Cerebellar nuclear complex (tissue), 1 donor: ENCODE data around the gene S1PR4.

Source experiments
- DNase-seq, 2 experiments: peaks; one replicate each; lab custom pipeline; 2025; lab: John Stamatoyannopoulos, UW

The S1PR4 gene

DNA sequence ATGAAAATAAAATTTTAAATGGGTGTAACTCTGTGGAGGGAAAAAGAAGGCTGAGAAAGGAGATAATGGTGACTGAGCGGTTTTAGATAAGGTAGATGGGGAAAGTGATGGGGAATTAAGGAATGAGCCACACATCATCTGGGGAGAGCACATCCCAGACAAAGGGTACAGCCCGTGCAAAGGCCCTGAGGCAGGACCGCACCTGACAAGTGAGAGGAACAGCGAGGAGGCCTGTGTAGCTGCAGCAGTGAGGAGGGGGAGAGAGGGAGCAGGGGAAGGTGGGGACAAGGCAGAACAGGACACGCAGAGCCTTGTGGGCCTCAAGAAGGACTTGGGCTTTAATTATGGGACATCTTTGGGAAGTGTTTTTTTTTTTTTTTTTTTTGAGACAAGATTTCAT, 44.1 kb downstream of the S1PR4 start:
- no peak for DNase-seq

DNA sequence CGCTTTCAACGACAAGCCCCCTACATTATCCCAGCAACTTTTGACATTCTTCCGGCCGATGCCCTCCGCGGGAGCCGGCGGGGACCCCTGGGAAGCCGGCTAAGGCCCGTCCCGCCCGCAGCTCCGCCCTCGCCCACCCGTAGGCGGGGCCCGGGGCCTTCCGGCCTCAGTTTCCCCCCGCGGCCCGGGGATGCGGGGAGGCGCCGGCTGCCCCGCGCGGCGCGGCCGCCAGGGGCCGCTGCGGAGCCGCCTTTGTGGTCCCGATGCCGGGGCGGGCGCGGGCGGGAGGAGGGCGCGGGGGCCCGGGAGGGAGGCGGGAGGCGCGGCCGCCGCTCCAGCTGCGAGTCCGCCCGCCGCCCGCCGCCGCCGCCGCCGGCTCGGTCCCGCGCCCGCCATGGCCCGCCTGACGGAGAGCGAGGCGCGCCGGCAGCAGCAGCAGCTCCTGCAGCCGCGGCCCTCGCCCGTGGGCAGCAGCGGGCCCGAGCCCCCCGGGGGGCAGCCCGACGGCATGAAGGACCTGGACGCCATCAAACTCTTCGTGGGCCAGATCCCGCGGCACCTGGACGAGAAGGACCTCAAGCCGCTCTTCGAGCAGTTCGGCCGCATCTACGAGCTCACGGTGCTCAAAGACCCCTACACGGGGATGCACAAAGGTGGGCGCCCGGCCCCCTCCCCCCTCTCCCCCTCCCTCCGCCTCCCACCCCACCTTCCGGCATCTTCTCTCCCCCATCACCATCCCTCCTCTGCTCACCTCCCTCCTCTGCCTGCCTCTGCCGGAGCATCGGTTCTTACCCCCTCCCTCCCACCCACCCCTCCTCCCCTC, 46.0 kb downstream of the S1PR4 start, which contains the start of gene CELF5:
CELF5 (plus strand) TSS at position 316 of the 823 bp plus-strand sequence; CDS start at position 395, 79 bp downstream.
- DNase-seq, result no peak

DNA sequence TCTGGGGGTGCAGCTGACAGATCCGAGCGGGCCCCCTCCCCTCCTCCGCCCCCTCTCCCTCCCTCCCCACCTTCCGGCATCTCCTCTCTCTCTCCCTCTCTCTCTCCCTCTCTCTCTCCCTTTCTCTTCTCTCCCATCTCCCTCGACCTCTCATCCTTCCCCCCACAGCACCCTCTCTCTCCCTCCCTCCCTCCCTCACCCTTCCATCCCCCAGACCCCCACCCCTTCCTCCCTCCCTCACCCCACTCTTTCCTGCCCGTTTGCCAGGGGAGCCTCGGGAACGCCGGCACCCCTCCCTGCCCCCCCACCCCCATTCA, 46.6 kb downstream of the S1PR4 start:
- no peak for DNase-seq

DNA sequence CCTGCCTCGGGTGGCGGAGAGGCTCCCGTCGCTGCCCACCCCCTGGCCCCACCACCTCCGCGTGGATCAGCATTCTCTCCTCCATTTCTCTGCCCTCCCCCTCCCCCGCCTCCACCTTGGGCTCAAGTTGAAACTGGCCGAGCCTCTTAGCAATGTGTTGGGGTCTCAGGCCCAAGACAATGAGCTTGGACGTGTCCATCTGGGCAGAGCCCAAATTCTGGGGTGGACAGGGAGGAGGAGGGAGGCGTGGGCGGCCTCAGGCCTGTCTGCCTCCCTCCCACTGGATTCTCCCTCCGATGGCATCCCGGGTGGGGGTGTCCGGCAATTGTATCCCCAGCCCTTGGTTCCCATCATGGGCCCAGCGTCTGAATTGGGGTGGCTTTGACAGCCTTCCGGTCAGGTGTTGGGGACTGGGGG, 47.1 kb downstream of the S1PR4 start:
- DNase-seq, result no peak

DNA sequence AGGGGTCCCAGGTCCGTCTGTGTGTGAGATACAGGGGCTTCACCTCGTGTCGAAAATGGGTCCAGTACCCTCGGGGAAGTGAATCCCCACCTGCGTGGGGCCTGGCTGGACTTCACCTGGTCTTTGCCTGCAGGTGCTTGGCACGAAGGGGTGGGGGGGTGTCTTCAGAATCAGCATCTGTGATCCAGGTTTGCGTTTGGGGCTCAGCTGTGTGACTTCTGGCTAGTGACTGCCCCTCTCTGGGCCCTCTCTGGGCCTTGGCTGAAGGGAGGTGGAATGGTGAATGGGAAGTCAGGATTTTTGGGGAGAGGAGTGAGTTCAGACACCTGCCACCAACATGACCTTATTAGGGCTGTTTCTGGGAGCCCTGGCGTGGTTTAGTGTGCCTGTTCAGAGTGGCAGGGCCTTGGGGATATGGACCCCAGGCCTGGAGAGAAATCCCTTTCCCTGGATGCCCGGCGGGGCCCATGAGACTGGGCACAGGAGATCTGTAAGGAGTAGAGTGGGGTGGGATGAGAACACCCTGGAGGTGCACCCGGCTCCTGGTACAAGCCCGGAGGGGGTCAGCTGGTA, 48.6 kb downstream of the S1PR4 start:
- no peak for DNase-seq

DNA sequence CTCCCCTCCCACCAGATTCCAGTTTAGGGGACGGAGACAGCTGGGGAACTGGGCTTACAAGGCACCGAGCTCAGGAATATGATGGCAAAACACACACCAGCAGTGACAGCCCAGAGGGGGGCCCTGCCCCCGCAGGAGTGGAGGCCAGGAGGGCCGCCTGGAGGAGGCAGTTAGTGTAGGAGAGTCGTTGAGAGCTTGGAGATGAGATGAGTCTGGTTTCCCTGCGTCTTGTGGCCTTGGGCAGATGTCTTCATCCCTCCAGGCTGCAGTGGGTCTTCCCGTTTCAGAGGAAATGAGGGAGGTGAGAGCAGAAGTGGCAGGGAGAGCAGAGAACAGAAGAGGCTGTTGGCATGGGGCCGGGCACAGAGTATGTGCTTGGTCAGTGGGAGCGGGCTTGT, 50.8 kb downstream of the S1PR4 start:
- no peak for DNase-seq
